H1 (cell line): ENCODE data around the gene UROS.

ENCODE experiments used
- EP300 ChIP-seq, 2 experiments: IDR thresholded peaks; 1 replicate in 1 of 2; 2 replicates in 1 of 2; pipeline ENCODE4 v1.6.1; 2011 to 2012; ENCODE audit warnings: low read depth in 2 of 2, low read length in 2 of 2, mild to moderate bottlenecking in 2 of 2, borderline replicate concordance in 1 of 2, inconsistent platforms in 1 of 2, moderate library complexity in 1 of 2
- GABPA ChIP-seq: IDR thresholded peaks from 2 replicates; pipeline ENCODE4 v1.6.1; 2011; ENCODE audit warnings: mild to moderate bottlenecking, low read length, moderate library complexity, borderline replicate concordance; ENCODE audit not compliant: insufficient read depth
- JUN ChIP-seq: IDR thresholded peaks from 2 replicates; pipeline ENCODE4 v1.6.1; 2011; ENCODE audit warnings: low read depth, mild to moderate bottlenecking, improper control_type of control experiment, low read length
- KDM1A ChIP-seq: fragments of 200-600, 300-600 bp; sonication (generic); IDR thresholded peaks from 2 replicates; pipeline ENCODE4 v1.7.1; 2016; ENCODE audit warnings: mild to moderate bottlenecking, low read length, borderline replicate concordance
- POLR2AphosphoS5 ChIP-seq: IDR thresholded peaks from 2 replicates; pipeline ENCODE4 v1.6.1; 2011; ENCODE audit warnings: low read depth, low read length
- RAD21 ChIP-seq, 2 experiments: IDR thresholded peaks in 1 of 2; conservative IDR thresholded peaks in 1 of 2; 2 replicates each; pipeline ENCODE4 v1.6.1; 2011; ENCODE audit warnings: low read depth in 2 of 2, low read length in 2 of 2, improper control_type of control experiment in 1 of 2, inconsistent platforms in 1 of 2, mild to moderate bottlenecking in 1 of 2, moderate library complexity in 1 of 2
- RXRA ChIP-seq: IDR thresholded peaks from 2 replicates; pipeline ENCODE4 v1.6.1; 2011; ENCODE audit warnings: low read depth, mild to moderate bottlenecking, low read length, moderate library complexity; ENCODE audit not compliant: insufficient read depth
- SIN3A ChIP-seq, 2 experiments: IDR thresholded peaks in 1 of 2; conservative IDR thresholded peaks in 1 of 2; 2 replicates each; pipeline ENCODE4 v1.6.1; 2011 to 2012; ENCODE audit warnings: low read length in 2 of 2, improper control_type of control experiment in 1 of 2, low read depth in 1 of 2, mild to moderate bottlenecking in 1 of 2
- SIX5 ChIP-seq: IDR thresholded peaks from 2 replicates; pipeline ENCODE4 v1.6.1; 2011; ENCODE audit warnings: mild to moderate bottlenecking, low read depth, low read length
- TAF1 ChIP-seq: IDR thresholded peaks from 2 replicates; pipeline ENCODE4 v1.6.1; 2011; ENCODE audit warnings: mild to moderate bottlenecking, low read depth, low read length
- TF ChIP-seq, protein P1 (sequence below): IDR thresholded peaks from 2 replicates; pipeline ENCODE4 v1.6.1; 2011; ENCODE audit warnings: low read length, improper control_type of control experiment
- TF ChIP-seq, protein P2 (sequence below), 3 experiments: IDR thresholded peaks; 1 replicate in 2 of 3; 2 replicates in 1 of 3; pipeline versions ENCODE4 v1.5.1 to v1.6.1; 2011; ENCODE audit warnings: low read length in 3 of 3, mild to moderate bottlenecking in 3 of 3, inconsistent platforms in 2 of 3, low read depth in 1 of 3, moderate library complexity in 1 of 3; ENCODE audit not compliant: insufficient read depth in 1 of 3; ENCODE audit errors: control extremely low read depth in 1 of 3
- TF ChIP-seq, protein P3 (sequence below): IDR thresholded peaks from 2 replicates; pipeline ENCODE4 v1.6.1; 2012; ENCODE audit warnings: inconsistent platforms

DNA sequence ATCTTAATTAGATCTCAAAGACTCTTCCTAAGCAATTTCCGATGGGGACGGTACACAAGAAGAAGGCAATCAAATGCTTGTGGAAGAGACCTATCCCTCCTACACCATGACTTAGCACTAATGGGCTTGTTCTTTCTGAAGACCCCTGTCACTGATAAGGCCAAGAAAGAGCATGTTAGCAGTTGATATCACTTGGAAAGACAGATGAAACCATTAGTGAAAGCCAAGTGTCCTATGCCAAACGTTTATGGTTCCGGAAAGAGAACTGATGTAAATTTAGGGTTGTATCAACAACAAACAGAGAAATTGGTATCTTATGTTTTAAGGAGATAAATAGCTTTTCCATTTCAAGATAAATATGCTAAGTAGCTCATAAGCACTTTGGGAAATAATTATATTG lies 6.5 kb downstream of the UROS start:
- TF ChIP-seq EP300 (IDR thresholded peaks at IDR 0.05; ENCODE audit: borderline replicate concordance in 1 of 2, low read depth in 2 of 2, low read length in 2 of 2) (no peak), SIN3A (conservative IDR thresholded peaks at IDR 0.05 in 1 of 2, IDR thresholded peaks at IDR 0.05 in 1 of 2; ENCODE audit: low read depth in 1 of 2, low read length in 2 of 2) (no peak), JUN (no peak), SIX5 (no peak), GABPA (no peak), RAD21 (IDR thresholded peaks at IDR 0.05 in 1 of 2, conservative IDR thresholded peaks at IDR 0.05 in 1 of 2; ENCODE audit: low read depth in 2 of 2, low read length in 2 of 2) (no peak), TAF1 (no peak), RXRA (no peak), POLR2AphosphoS5 (no peak), KDM1A (no peak)
- TF ChIP-seq, protein P1, sequence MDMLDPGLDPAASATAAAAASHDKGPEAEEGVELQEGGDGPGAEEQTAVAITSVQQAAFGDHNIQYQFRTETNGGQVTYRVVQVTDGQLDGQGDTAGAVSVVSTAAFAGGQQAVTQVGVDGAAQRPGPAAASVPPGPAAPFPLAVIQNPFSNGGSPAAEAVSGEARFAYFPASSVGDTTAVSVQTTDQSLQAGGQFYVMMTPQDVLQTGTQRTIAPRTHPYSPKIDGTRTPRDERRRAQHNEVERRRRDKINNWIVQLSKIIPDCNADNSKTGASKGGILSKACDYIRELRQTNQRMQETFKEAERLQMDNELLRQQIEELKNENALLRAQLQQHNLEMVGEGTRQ: no peak
- TF ChIP-seq, protein P2, sequence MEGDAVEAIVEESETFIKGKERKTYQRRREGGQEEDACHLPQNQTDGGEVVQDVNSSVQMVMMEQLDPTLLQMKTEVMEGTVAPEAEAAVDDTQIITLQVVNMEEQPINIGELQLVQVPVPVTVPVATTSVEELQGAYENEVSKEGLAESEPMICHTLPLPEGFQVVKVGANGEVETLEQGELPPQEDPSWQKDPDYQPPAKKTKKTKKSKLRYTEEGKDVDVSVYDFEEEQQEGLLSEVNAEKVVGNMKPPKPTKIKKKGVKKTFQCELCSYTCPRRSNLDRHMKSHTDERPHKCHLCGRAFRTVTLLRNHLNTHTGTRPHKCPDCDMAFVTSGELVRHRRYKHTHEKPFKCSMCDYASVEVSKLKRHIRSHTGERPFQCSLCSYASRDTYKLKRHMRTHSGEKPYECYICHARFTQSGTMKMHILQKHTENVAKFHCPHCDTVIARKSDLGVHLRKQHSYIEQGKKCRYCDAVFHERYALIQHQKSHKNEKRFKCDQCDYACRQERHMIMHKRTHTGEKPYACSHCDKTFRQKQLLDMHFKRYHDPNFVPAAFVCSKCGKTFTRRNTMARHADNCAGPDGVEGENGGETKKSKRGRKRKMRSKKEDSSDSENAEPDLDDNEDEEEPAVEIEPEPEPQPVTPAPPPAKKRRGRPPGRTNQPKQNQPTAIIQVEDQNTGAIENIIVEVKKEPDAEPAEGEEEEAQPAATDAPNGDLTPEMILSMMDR (IDR thresholded peaks at IDR 0.05; ENCODE audit: control extremely low read depth in 1 of 3, insufficient read depth in 1 of 3, low read depth in 1 of 3, low read length in 3 of 3): no peak
- TF ChIP-seq, protein P3, sequence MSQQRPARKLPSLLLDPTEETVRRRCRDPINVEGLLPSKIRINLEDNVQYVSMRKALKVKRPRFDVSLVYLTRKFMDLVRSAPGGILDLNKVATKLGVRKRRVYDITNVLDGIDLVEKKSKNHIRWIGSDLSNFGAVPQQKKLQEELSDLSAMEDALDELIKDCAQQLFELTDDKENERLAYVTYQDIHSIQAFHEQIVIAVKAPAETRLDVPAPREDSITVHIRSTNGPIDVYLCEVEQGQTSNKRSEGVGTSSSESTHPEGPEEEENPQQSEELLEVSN: no peak
